IMR-90 (cell line): ENCODE results near the gene LNX1. TPM values are rescaled to one million over a fixed set of nuclear protein-coding genes. Genes with fewer than 3 reads are reported as not detected.
A peak's percentile ranks its signal among the peaks of the same experiment; 100 is the strongest.

ENCODE experiments used
- ATAC-seq: fragments of 200-7000 bp; cut with Tn5 transposase; 2 replicates; pipeline ENCODE4 v1.9.1; 2020; ENCODE audit warnings: low read depth, mild to moderate bottlenecking, moderate library complexity
- BruUV-seq: library from RNA; stranded (reverse); fragments of 400-500 nt; replicated peaks from 2 replicates; lab custom pipeline; 2021; lab: Mats Ljungman, UMichigan
- CTCF ChIA-PET: fragments of 300-600 bp; formaldehyde crosslinking; extraction: SDS; loops from one replicate; lab custom pipeline; 2021; ENCODE audit warnings: antibody characterized with exemption; lab: Yijun Ruan, JAX
- POLR2A ChIA-PET: fragments of 300-600 bp; sonication (Branson Sonifier 250); formaldehyde crosslinking; loops from one replicate; lab custom pipeline; 2022; ENCODE audit warnings: antibody characterized with exemption; ENCODE audit not compliant: unreplicated experiment; lab: Charles Lee
- DNase-seq: peaks from one replicate; pipeline ENCODE4 v3.0.0; 2013
- H2AFZ ChIP-seq: replicated peaks from 2 replicates; pipeline ENCODE3; 2013; ENCODE audit warnings: low read length, mild to moderate bottlenecking; ENCODE audit not compliant: poor library complexity
- H2AK5ac ChIP-seq: 2 replicates; pipeline ENCODE4 v1.6.1; 2013; ENCODE audit warnings: low read depth, low read length, inconsistent platforms
- H2AK9ac ChIP-seq: replicated peaks from 2 replicates; pipeline ENCODE3; 2013; ENCODE audit warnings: mild to moderate bottlenecking, low read depth, low read length, moderate library complexity; ENCODE audit not compliant: poor library complexity
- H2BK120ac ChIP-seq: 2 replicates; pipeline ENCODE4 v1.6.1; 2013; ENCODE audit warnings: low read depth, low read length, inconsistent platforms
- H2BK15ac ChIP-seq: 3 replicates; pipeline ENCODE4 v1.6.1; 2013; ENCODE audit warnings: low read depth, low read length, inconsistent platforms
- H2BK20ac ChIP-seq: 2 replicates; pipeline ENCODE4 v1.6.1; 2013; ENCODE audit warnings: low read depth, mild to moderate bottlenecking, inconsistent platforms, low read length, moderate library complexity
- H2BK5ac ChIP-seq: 2 replicates; pipeline ENCODE4 v1.6.1; 2013; ENCODE audit warnings: mild to moderate bottlenecking, low read depth, low read length, inconsistent platforms; ENCODE audit not compliant: poor library complexity, severe bottlenecking
- H3K14ac ChIP-seq: replicated peaks from 2 replicates; pipeline ENCODE4 v1.6.1; 2013; ENCODE audit warnings: low read depth, low read length, inconsistent platforms
- H3K18ac ChIP-seq: 2 replicates; pipeline ENCODE4 v1.6.1; 2013; ENCODE audit warnings: low read depth, low read length, control low read depth
- H3K23ac ChIP-seq: 2 replicates; pipeline ENCODE4 v1.6.1; 2013; ENCODE audit warnings: low read depth, low read length, inconsistent platforms
- H3K27ac ChIP-seq: 2 replicates; pipeline ENCODE4 v1.5.1; 2013; ENCODE audit warnings: mild to moderate bottlenecking, control low read depth, low read length; ENCODE audit not compliant: insufficient read depth
- H3K27me3 ChIP-seq: 2 replicates; pipeline ENCODE4 v1.6.1; 2013; ENCODE audit warnings: low read length; ENCODE audit not compliant: control insufficient read depth, insufficient read depth
- H3K36me3 ChIP-seq: 2 replicates; pipeline ENCODE4 v1.6.1; 2013; ENCODE audit warnings: low read length, mixed read lengths; ENCODE audit not compliant: control insufficient read depth, insufficient read depth
- H3K4ac ChIP-seq: 2 replicates; pipeline ENCODE4 v1.6.1; 2013; ENCODE audit warnings: low read depth, low read length, inconsistent platforms
- H3K4me1 ChIP-seq: 2 replicates; pipeline ENCODE4 v1.6.1; 2013; ENCODE audit warnings: low read length, mixed read lengths; ENCODE audit not compliant: control insufficient read depth, insufficient read depth
- H3K4me2 ChIP-seq: 2 replicates; pipeline ENCODE4 v1.6.1; 2013; ENCODE audit warnings: low read depth, mild to moderate bottlenecking, control low read depth, low read length, moderate library complexity
- H3K4me3 ChIP-seq: 2 replicates; pipeline ENCODE4 v1.5.1; 2013; ENCODE audit warnings: low read depth, mild to moderate bottlenecking, control low read depth, low read length, moderate library complexity; ENCODE audit not compliant: insufficient read depth
- H3K56ac ChIP-seq: 2 replicates; pipeline ENCODE4 v1.6.1; 2013; ENCODE audit warnings: low read length, inconsistent platforms; ENCODE audit not compliant: insufficient read depth; ENCODE audit errors: extremely low read depth
- H3K79me1 ChIP-seq, 2 experiments: 2 replicates each; pipeline ENCODE4 v1.6.1; 2013; ENCODE audit warnings: low read length in 2 of 2, inconsistent platforms in 1 of 2, low read depth in 1 of 2
- H3K9ac ChIP-seq: 2 replicates; pipeline ENCODE4 v1.6.1; 2013; ENCODE audit warnings: low read depth, low read length, control low read depth
- H3K9me1 ChIP-seq: 2 replicates; pipeline ENCODE4 v1.6.1; 2013; ENCODE audit warnings: low read length, inconsistent platforms; ENCODE audit not compliant: insufficient read depth
- H3K9me3 ChIP-seq: 2 replicates; pipeline ENCODE4 v1.6.1; 2013; ENCODE audit warnings: low read length; ENCODE audit not compliant: control insufficient read depth, insufficient read depth
- H4K20me1 ChIP-seq: 2 replicates; pipeline ENCODE4 v1.6.1; 2013; ENCODE audit warnings: low read length, inconsistent platforms; ENCODE audit not compliant: insufficient read depth
- H4K5ac ChIP-seq: 2 replicates; pipeline ENCODE4 v1.6.1; 2013; ENCODE audit warnings: mild to moderate bottlenecking, low read depth, low read length, control low read depth
- H4K8ac ChIP-seq, 2 experiments: 2 replicates each; pipeline ENCODE4 v1.6.1; 2013; ENCODE audit warnings: low read depth in 2 of 2, low read length in 2 of 2, control low read depth in 1 of 2, inconsistent platforms in 1 of 2
- H4K91ac ChIP-seq: 2 replicates; pipeline ENCODE4 v1.6.1; 2013; ENCODE audit warnings: low read depth, low read length, inconsistent platforms; ENCODE audit not compliant: insufficient read depth
- CEBPB ChIP-seq: IDR thresholded peaks from 2 replicates; pipeline ENCODE4 v1.6.1; 2012; ENCODE audit warnings: low read depth, low read length, improper control_type of control experiment
- CHD1 ChIP-seq: IDR thresholded peaks from 2 replicates; pipeline ENCODE4 v1.6.1; 2012; ENCODE audit warnings: low read depth, low read length, improper control_type of control experiment
- CTCF ChIP-seq: conservative IDR thresholded peaks from 2 replicates; pipeline ENCODE4 v1.5.1; 2012; ENCODE audit warnings: mild to moderate bottlenecking, low read depth, low read length, improper control_type of control experiment
- ELK1 ChIP-seq: fragments of 150-350 bp; IDR thresholded peaks from 2 replicates; pipeline ENCODE4 v1.6.1; 2016; ENCODE audit warnings: low read depth, mild to moderate bottlenecking, low read length, moderate library complexity, borderline replicate concordance
- FOS ChIP-seq: fragments of 150-350 bp; IDR thresholded peaks from 2 replicates; pipeline ENCODE4 v1.6.1; 2016; ENCODE audit warnings: low read depth, low read length
- MAFK ChIP-seq: IDR thresholded peaks from 2 replicates; pipeline ENCODE4 v1.6.1; 2012; ENCODE audit warnings: low read depth, low read length, improper control_type of control experiment
- MAZ ChIP-seq: IDR thresholded peaks from 2 replicates; pipeline ENCODE4 v1.6.1; 2012; ENCODE audit warnings: low read depth, mild to moderate bottlenecking, low read length, improper control_type of control experiment, moderate library complexity, borderline replicate concordance
- MXI1 ChIP-seq: IDR thresholded peaks from 2 replicates; pipeline ENCODE4 v1.6.1; 2012; ENCODE audit warnings: low read depth, mild to moderate bottlenecking, low read length, moderate library complexity, borderline replicate concordance
- NFE2L2 ChIP-seq: fragments of 150-350 bp; IDR thresholded peaks from 2 replicates; pipeline ENCODE4 v1.6.1; 2016; ENCODE audit warnings: low read depth, mild to moderate bottlenecking, low read length
- POLR2A ChIP-seq: IDR thresholded peaks from 2 replicates; pipeline ENCODE4 v1.6.1; 2012; ENCODE audit warnings: mild to moderate bottlenecking, low read depth, low read length
- RAD21 ChIP-seq: IDR thresholded peaks from 2 replicates; pipeline ENCODE4 v1.6.1; 2012; ENCODE audit warnings: low read length, improper control_type of control experiment
- RCOR1 ChIP-seq: IDR thresholded peaks from 2 replicates; pipeline ENCODE4 v1.6.1; 2012; ENCODE audit warnings: mild to moderate bottlenecking, low read length, improper control_type of control experiment; ENCODE audit not compliant: insufficient replicate concordance
- RFX5 ChIP-seq: IDR thresholded peaks from 2 replicates; pipeline ENCODE4 v1.8.0; 2012; ENCODE audit warnings: low read depth, mild to moderate bottlenecking, low read length, moderate library complexity
- SMC3 ChIP-seq: fragments of 150-350 bp; IDR thresholded peaks from 2 replicates; pipeline ENCODE4 v1.6.1; 2016; ENCODE audit warnings: low read depth, mild to moderate bottlenecking, antibody characterized with exemption, low read length, moderate library complexity
- USF2 ChIP-seq: fragments of 150-350 bp; IDR thresholded peaks from 2 replicates; pipeline ENCODE4 v1.6.1; 2017; ENCODE audit warnings: mild to moderate bottlenecking, antibody characterized with exemption, low read length, low read depth
- WGBS, 2 experiments: methylation state at CpG; one replicate each; pipeline versions ENCODE4 v1.1.5 to v1.1.7; 2013; ENCODE audit warnings: missing lambda C conversion rate in 2 of 2; ENCODE audit not compliant: insufficient read length in 1 of 2; ENCODE audit errors: extremely low coverage in 2 of 2; 5-methylcytosine and 5-hydroxymethylcytosine counted together
- dilution Hi-C: fragments of 300-500 bp; cut with HindIII; formaldehyde crosslinking; loops from one replicate; pipeline ENCODE4 v1.14.3; 2018; ENCODE audit warnings: low sequenced_read_pairs; ENCODE audit not compliant: unreplicated experiment
- in situ Hi-C: fragments of 300-500 bp; cut with MboI; formaldehyde crosslinking; loops from 3 replicates; pipeline ENCODE4 v1.14.3; 2019; ENCODE audit warnings: low sequenced_read_pairs, inconsistent platforms, mixed read lengths
- intact Hi-C: fragments of 100-400 bp; cut with micrococcal nuclease; formaldehyde crosslinking; loops from 2 replicates; pipeline ENCODE4 v1.10.0; 2022
- polyA plus RNA-seq, 3 experiments: library from polyadenylated mRNA; depleted of rRNA; stranded (reverse); fragments of >200 nt; gene quantifications; 2 replicates each; pipeline ENCODE4 v1.2.3, GENCODE V29; 2012; ENCODE audit warnings: low replicate concordance in 1 of 3
- total RNA-seq: library from RNA; depleted of rRNA; stranded (reverse); fragments of >200 nt; gene quantifications from 2 replicates; pipeline ENCODE4 v1.2.3, GENCODE V29; 2012

LNX1 gene
- total and polyA plus RNA-seq, 2 of the 4 experiments (the other 2 are of a cell fraction), result 0.15 to 0.36 TPM

GRCh38 chr4:53605783-53606182, 14.5 kb upstream of the LNX1 start:
- no TSS peak for BruUV-seq
- CTCF ChIA-PET, result no interaction called here

More at GRCh38 chr4:53605783-53606182, 14.5 kb upstream of the LNX1 start:
- Histone ChIP-seq H3K23ac (no peak overlapping the region), H3K56ac (no peak overlapping the region), H3K18ac (no peak overlapping the region), H2AK5ac (no peak overlapping the region), H3K9ac (no peak overlapping the region), H2BK120ac (no peak overlapping the region), H4K5ac (no peak overlapping the region), H2AK9ac (no peak overlapping the region), H2BK15ac (no peak overlapping the region), H2BK5ac (no peak overlapping the region), H3K27ac (no peak overlapping the region), H3K27me3 (no peaks in the 10 kb centered on the region), H3K14ac (no peak overlapping the region; the same call in 1 of the 2 replicates), H3K4me1 (no peaks in the 10 kb centered on the region; the same call in 1 of the 2 replicates), H4K20me1 (no peaks in the 10 kb centered on the region), H3K4ac (no peak overlapping the region), H2BK20ac (no peak overlapping the region), H4K8ac (no peak overlapping the region), H2AFZ (no peak overlapping the region), H4K91ac (no peak overlapping the region), H3K36me3 (no peaks in the 10 kb centered on the region), H3K4me2 (no peak overlapping the region), H3K79me1 (no peaks in the 10 kb centered on the region), H3K9me1 (no peaks in the 10 kb centered on the region), H3K9me3 (no peaks in the 10 kb centered on the region), H3K4me3 (no peak overlapping the region)
- POLR2A ChIA-PET, result no interaction called here
- TF ChIP-seq MAZ (no peak), RFX5 (no peak), CHD1 (no peak), RCOR1 (no peak), FOS (no peak), POLR2A (no peak), MXI1 (no peak), CTCF (no peak), ELK1 (no peak), CEBPB (no peak), SMC3 (no peak), RAD21 (no peak), USF2 (no peak), MAFK (no peak), NFE2L2 (no peak)
- in situ Hi-C loops, result no loop called here
- no peak for ATAC-seq
- peak; percentile 53 for DNase-seq
- dilution Hi-C loops, result no loop called here
- no CpG with 5 or more reads among the region's 3 CpGs for WGBS, 2 experiments
- intact Hi-C loops, result no loop called here
